CD14-positive monocyte (primary cell): ENCODE data around the gene OPN1SW. TPM values are rescaled to one million over a fixed set of nuclear protein-coding genes. Genes with fewer than 3 reads are reported as not detected.

Experiments
- DNase-seq, 3 donors: peaks; one replicate each; pipeline ENCODE4 v3.0.0-alpha.2; 2011 to 2022
- H2AFZ ChIP-seq: 2 replicates; pipeline ENCODE4 v1.6.0; 2012; ENCODE audit warnings: mild to moderate bottlenecking, low read depth, low read length, inconsistent platforms; ENCODE audit not compliant: insufficient read depth, poor library complexity, severe bottlenecking
- H3K27ac ChIP-seq, 2 donors: 1 replicate in 1 of 2; 2 replicates in 1 of 2; pipeline ENCODE4 v1.5.1; 2012 to 2013; ENCODE audit warnings: low read length in 2 of 2, control low read depth in 1 of 2, inconsistent platforms in 1 of 2, low read depth in 1 of 2, mild to moderate bottlenecking in 1 of 2
- H3K27me3 ChIP-seq, 2 donors: one replicate each; pipeline versions ENCODE4 v1.6.0 to v1.6.1; 2011 to 2013; ENCODE audit warnings: low read length in 2 of 2; ENCODE audit not compliant: control insufficient read depth in 2 of 2, insufficient read depth in 2 of 2
- H3K36me3 ChIP-seq, 2 donors: replicated peaks in 1 of 2; 1 replicate in 1 of 2; 2 replicates in 1 of 2; pipeline versions ENCODE4 v1.5.1 to v1.6.1; 2012 to 2013; ENCODE audit warnings: low read length in 2 of 2, control low read depth in 1 of 2, inconsistent platforms in 1 of 2, mild to moderate bottlenecking in 1 of 2; ENCODE audit not compliant: insufficient read depth in 2 of 2, control insufficient read depth in 1 of 2
- H3K4me1 ChIP-seq, 2 donors: 1 replicate in 1 of 2; 2 replicates in 1 of 2; pipeline versions ENCODE4 v1.5.1 to v1.6.1; 2012 to 2013; ENCODE audit warnings: low read length in 2 of 2, control low read depth in 1 of 2, inconsistent platforms in 1 of 2, mild to moderate bottlenecking in 1 of 2, moderate library complexity in 1 of 2; ENCODE audit not compliant: insufficient read depth in 2 of 2, control insufficient read depth in 1 of 2
- H3K4me2 ChIP-seq: replicated peaks from 2 replicates; pipeline ENCODE3; 2012; ENCODE audit warnings: low read length, moderate library complexity, mild to moderate bottlenecking; ENCODE audit not compliant: poor library complexity, severe bottlenecking; ENCODE audit errors: extremely low read depth
- H3K4me3 ChIP-seq, 3 experiments: fragments of 200-600 bp in 1 of 3; sonication (generic) in 1 of 3; replicated peaks in 1 of 3; 1 replicate in 2 of 3; 2 replicates in 1 of 3; pipeline ENCODE4 v1.5.1; 2011 to 2013; ENCODE audit warnings: low read length in 3 of 3, mild to moderate bottlenecking in 3 of 3, control low read depth in 2 of 3, low read depth in 2 of 3, inconsistent platforms in 1 of 3, moderate library complexity in 1 of 3
- H3K79me2 ChIP-seq: 2 replicates; pipeline ENCODE4 v1.6.0; 2012; ENCODE audit warnings: mild to moderate bottlenecking, control low read depth, inconsistent platforms, low read length, moderate library complexity; ENCODE audit not compliant: insufficient read depth
- H3K9ac ChIP-seq: 2 replicates; pipeline ENCODE4 v1.6.0; 2017; ENCODE audit warnings: low read length, mild to moderate bottlenecking; ENCODE audit not compliant: insufficient read depth, poor library complexity, severe bottlenecking
- H3K9me3 ChIP-seq, 2 donors: replicated peaks in 1 of 2; 1 replicate in 1 of 2; 2 replicates in 1 of 2; pipeline versions ENCODE4 v1.5.1 to v1.6.1; 2012 to 2013; ENCODE audit warnings: low read length in 2 of 2, control low read depth in 1 of 2; ENCODE audit not compliant: control insufficient read depth in 1 of 2, insufficient read depth in 1 of 2
- H4K20me1 ChIP-seq: 2 replicates; pipeline ENCODE4 v1.6.0; 2012; ENCODE audit warnings: mild to moderate bottlenecking, low read length, control low read depth, moderate library complexity; ENCODE audit not compliant: insufficient read depth
- H3K27ac Mint-ChIP-seq, 7 donors: one replicate each; pipeline ENCODE4 v1.8.0; 2020; ENCODE audit warnings: mild to moderate bottlenecking in 7 of 7, mixed read lengths in 7 of 7, moderate library complexity in 6 of 7, inconsistent platforms in 2 of 7
- H3K27me3 Mint-ChIP-seq, 3 donors: one replicate each; pipeline ENCODE4 v1.8.0; 2021 to 2022; ENCODE audit warnings: low read depth in 3 of 3, mild to moderate bottlenecking in 3 of 3, mixed read lengths in 3 of 3, moderate library complexity in 3 of 3, inconsistent platforms in 1 of 3
- H3K36me3 Mint-ChIP-seq, 2 donors: one replicate each; pipeline ENCODE4 v1.8.0; 2020; ENCODE audit warnings: mixed read lengths in 2 of 2, inconsistent platforms in 1 of 2, mild to moderate bottlenecking in 1 of 2
- H3K4me1 Mint-ChIP-seq: one replicate; pipeline ENCODE4 v1.8.0; 2020; ENCODE audit warnings: mild to moderate bottlenecking, mixed read lengths
- H3K4me3 Mint-ChIP-seq, 2 donors: one replicate each; pipeline ENCODE4 v1.8.0; 2020; ENCODE audit warnings: mild to moderate bottlenecking in 2 of 2, mixed read lengths in 2 of 2, moderate library complexity in 1 of 2
- H3K9me3 Mint-ChIP-seq, 7 donors: one replicate each; pipeline ENCODE4 v1.8.0; 2020 to 2022; ENCODE audit warnings: mixed read lengths in 7 of 7, mild to moderate bottlenecking in 6 of 7, moderate library complexity in 6 of 7, inconsistent platforms in 2 of 7
- WGBS: methylation state at CpG from one replicate; pipeline ENCODE4 v1.1.5; 2013; ENCODE audit warnings: missing lambda C conversion rate; ENCODE audit not compliant: insufficient coverage; 5-methylcytosine and 5-hydroxymethylcytosine counted together
- intact Hi-C, 2 donors: fragments of 100-400 bp; cut with micrococcal nuclease; formaldehyde crosslinking; loops; one replicate each; pipeline versions ENCODE4 v1.15.0 to v1.15.1; 2023
- polyA plus RNA-seq, 3 donors: library from polyadenylated mRNA; depleted of rRNA in 1 of 3; unstranded in 2 of 3; stranded (reverse) in 1 of 3; fragments of 300-500 nt in 2 of 3; fragments of >200 nt in 1 of 3; fragmentation: Illumina TruSeq in 2 of 3; gene quantifications; 1 replicate in 2 of 3; 2 replicates in 1 of 3; pipeline ENCODE4 v1.2.3, GENCODE V29; 2012 to 2021
- TF ChIP-seq, protein P1 (sequence below): fragments of 200-600 bp; IDR thresholded peaks from one replicate; pipeline ENCODE4 v1.8.0; 2022; ENCODE audit warnings: antibody characterized with exemption, mild to moderate bottlenecking

The OPN1SW gene
- polyA plus RNA-seq, 3 donors, result not detected

DNA sequence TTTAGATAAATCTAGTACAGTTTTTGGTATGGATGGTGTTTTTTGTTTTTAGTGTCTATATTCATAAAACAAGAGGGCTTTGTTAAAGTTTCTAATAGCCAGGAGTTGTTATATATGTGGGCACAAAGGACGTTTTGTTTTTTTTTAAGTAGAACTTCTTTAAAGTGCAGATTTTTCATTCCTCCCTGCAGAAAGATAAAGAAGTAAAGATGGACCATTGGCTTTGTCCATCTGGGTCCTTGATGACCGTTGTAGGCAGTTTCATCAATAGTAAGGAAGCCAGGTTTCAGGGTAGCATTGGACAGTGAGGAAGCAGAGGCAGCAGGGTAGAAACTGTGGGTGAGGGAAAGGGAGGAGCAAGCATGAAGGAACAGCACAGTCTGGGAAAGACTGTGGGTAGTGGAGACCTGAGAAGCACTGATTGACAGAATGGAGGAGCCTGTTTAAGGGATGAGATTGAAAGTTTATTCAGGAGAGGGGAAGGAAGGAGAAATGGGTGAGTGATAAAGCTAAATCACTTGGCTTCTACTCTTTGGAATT lies 31.2 kb downstream of the OPN1SW start:
- TF ChIP-seq, protein P1, sequence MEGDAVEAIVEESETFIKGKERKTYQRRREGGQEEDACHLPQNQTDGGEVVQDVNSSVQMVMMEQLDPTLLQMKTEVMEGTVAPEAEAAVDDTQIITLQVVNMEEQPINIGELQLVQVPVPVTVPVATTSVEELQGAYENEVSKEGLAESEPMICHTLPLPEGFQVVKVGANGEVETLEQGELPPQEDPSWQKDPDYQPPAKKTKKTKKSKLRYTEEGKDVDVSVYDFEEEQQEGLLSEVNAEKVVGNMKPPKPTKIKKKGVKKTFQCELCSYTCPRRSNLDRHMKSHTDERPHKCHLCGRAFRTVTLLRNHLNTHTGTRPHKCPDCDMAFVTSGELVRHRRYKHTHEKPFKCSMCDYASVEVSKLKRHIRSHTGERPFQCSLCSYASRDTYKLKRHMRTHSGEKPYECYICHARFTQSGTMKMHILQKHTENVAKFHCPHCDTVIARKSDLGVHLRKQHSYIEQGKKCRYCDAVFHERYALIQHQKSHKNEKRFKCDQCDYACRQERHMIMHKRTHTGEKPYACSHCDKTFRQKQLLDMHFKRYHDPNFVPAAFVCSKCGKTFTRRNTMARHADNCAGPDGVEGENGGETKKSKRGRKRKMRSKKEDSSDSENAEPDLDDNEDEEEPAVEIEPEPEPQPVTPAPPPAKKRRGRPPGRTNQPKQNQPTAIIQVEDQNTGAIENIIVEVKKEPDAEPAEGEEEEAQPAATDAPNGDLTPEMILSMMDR, result no peak
- H3K27me3 ChIP-seq, result no peaks in the 10 kb centered on the region
- peaks cover 27% of the 10 kb centered on the region for H3K4me1 Mint-ChIP-seq
- no peak overlapping the region for H3K4me3 Mint-ChIP-seq
- H3K27ac Mint-ChIP-seq, result peak overlapping the region in 3 of 7 donors; percentile 0 to 64 (median 4)
- peaks cover 0 to 1% (median 0%) of the 10 kb centered on the region in 3 donors for H3K27me3 Mint-ChIP-seq
- H3K4me1 ChIP-seq, result peaks cover 15 to 22% of the 10 kb centered on the region in 2 donors
- H4K20me1 ChIP-seq, result peaks cover 32% of the 10 kb centered on the region
- peaks cover 15 to 26% of the 10 kb centered on the region in 2 donors for H3K36me3 ChIP-seq
- no peak overlapping the region for H3K9ac ChIP-seq
- 60% methylated on average over 1 of the region's 2 CpGs for WGBS
- peaks cover 18 to 35% of the 10 kb centered on the region in 2 donors for H3K36me3 Mint-ChIP-seq
- H3K79me2 ChIP-seq, result peaks cover 100% of the 10 kb centered on the region
- no peak overlapping the region for H2AFZ ChIP-seq
- intact Hi-C loops, result loop anchor here in 1 of 2 donors (10.0 kb wide), 1 partner anchor 120 kb away; the partner anchor contains the start of gene ATP6V1F
- H3K9me3 Mint-ChIP-seq, result no peaks in the 10 kb centered on the region
- no peak overlapping the region for H3K4me2 ChIP-seq
- DNase-seq, result no peak
- H3K9me3 ChIP-seq, result no peaks in the 10 kb centered on the region
- H3K27ac ChIP-seq, result no peak overlapping the region
- H3K4me3 ChIP-seq, result no peak overlapping the region

DNA sequence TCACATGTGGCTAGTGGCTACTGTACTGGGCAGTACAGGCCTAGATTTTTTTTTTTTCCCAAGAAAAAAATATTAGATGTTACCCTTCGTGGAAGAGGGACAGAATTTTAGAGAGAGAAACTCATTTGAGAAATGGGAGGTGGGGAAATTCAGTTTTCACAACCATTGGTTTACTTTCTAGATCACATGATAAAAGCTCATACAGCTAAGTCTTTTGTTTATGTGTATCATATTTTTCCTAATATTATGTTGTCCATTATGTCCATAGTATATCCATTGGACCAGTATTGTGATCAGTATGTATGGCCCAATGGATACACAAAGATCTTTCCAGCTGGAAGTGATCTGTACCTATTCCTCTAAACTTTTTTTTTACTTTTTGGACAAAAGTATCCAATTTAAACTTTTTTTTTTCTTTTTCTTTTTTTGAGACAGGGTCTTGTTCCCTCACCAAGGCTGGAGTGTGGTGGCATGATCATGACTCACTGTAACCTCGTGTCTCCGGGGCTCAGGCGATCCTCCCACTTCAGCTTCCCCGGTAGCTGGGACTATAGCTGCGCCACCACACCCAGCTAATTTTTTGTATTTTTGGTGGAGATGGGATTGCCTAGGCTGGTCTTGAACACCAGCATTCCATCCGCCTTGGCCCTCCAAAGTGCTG lies 32.4 kb downstream of the OPN1SW start:
- peaks cover 0 to 2% (median 1%) of the 10 kb centered on the region in 3 donors for H3K27me3 Mint-ChIP-seq
- H3K36me3 Mint-ChIP-seq, result peaks cover 9 to 23% of the 10 kb centered on the region in 2 donors
- no peaks in the 10 kb centered on the region for H3K27me3 ChIP-seq
- H2AFZ ChIP-seq, result no peak overlapping the region
- peak overlapping the region in 1 of 2 donors; percentile 15 for H3K27ac ChIP-seq
- DNase-seq, result peak in 1 of 3 donors; percentile 43
- peak overlapping the region in 4 of 7 donors; percentile 20 to 73 (median 48) for H3K27ac Mint-ChIP-seq
- no peaks in the 10 kb centered on the region for H3K9me3 ChIP-seq
- peaks cover 92% of the 10 kb centered on the region for H3K79me2 ChIP-seq
- intact Hi-C loops, result loop anchor here in 1 of 2 donors (10.0 kb wide), 1 partner anchor 122 kb away; the partner anchor contains the start of gene ATP6V1F
- H3K36me3 ChIP-seq, result peaks cover 5 to 14% of the 10 kb centered on the region in 2 donors
- no peak overlapping the region for H3K4me2 ChIP-seq
- H3K9me3 Mint-ChIP-seq, result no peaks in the 10 kb centered on the region
- H3K4me1 Mint-ChIP-seq, result peaks cover 33% of the 10 kb centered on the region
- 100% methylated on average over 1 of the region's 7 CpGs for WGBS
- H3K4me3 ChIP-seq, result no peak overlapping the region
- H3K4me1 ChIP-seq, result peaks cover 21 to 29% of the 10 kb centered on the region in 2 donors
- TF ChIP-seq, protein P1, result no peak
- peaks cover 32% of the 10 kb centered on the region for H4K20me1 ChIP-seq
- no peak overlapping the region for H3K4me3 Mint-ChIP-seq
- no peak overlapping the region for H3K9ac ChIP-seq
